GDM1 (cell line): Measurements from ENCODE around the gene ABCA4.
"Not testable (repeated sequence)": the region's sequence is repeated elsewhere in the genome, so short reads cannot be mapped to it uniquely, and the experiment has no call there.

ENCODE experiments used
- DNase-seq: peaks from one replicate; lab custom pipeline; 2025; lab: John Stamatoyannopoulos, UW

Gene ABCA4

GRCh38 chr1:94004924-94005323, 116.0 kb downstream of the ABCA4 start:
- DNase-seq: no peak

DNA sequence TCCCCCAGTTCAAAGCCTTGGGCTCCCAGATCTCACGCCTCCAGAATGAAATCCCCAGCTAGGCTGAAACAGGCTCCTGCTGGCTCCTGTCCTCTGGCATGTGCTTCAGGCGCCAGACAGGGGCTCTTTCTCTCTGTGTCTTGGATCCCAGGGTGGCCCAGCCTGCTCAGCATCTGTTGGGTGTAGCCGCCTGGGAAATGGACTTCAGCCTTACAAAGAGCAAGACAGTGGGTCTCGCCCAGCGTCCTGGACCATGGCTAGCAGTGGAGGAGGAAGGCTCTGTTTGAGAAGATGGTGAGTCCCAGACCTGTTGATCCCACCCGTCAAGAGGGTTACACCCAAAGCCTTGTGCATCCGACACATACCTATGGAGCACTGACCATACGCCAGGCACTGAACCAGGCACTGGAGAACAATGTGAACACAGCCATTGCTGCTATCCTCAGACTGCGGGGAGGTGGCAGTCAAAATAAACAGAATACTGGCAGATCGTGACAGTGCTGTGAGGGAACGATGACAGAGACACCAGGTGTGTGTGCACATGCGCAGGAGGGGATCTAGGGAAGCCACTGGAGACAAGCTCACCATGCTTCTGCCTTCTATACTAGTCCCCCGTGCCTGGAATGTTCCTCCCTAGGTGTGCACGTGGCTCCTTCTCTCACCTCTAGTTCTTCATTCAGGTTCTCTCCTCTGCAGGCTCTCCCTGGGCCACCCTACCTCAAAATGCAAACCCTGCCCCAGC, 118.7 kb downstream of the ABCA4 start:
- no peak for DNase-seq

DNA sequence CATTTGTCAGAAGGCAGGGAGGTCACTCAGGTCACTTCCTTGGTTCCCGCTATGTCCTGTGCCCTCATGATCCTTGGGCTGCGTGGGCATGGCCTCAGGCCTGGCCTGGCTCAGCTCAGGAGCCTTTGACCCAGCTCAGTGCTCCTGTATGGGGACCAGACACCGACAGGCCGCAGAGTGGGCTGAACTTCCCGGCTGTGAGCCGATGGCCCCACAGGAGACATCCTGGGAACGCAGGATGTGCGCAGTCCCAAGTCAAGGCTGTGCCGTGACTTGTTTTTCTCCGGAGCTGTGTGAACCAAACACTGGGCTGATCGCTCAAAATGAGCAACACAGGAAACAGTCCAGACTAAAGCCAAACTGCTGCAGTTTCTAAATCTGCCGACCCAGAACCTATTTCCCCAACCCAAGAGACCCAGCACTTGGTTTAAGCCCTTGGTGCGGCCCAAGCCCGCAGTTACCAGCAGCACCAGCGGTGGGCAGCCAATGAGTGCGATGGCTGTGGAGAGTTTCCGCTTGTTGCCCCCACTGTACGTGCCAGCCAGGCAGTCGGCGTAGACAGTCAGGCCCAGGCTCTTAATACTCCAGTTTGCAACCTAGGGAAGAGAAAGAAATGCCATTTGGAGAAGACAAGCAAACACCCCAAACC, 119.4 kb downstream of the ABCA4 start:
- no peak for DNase-seq

DNA sequence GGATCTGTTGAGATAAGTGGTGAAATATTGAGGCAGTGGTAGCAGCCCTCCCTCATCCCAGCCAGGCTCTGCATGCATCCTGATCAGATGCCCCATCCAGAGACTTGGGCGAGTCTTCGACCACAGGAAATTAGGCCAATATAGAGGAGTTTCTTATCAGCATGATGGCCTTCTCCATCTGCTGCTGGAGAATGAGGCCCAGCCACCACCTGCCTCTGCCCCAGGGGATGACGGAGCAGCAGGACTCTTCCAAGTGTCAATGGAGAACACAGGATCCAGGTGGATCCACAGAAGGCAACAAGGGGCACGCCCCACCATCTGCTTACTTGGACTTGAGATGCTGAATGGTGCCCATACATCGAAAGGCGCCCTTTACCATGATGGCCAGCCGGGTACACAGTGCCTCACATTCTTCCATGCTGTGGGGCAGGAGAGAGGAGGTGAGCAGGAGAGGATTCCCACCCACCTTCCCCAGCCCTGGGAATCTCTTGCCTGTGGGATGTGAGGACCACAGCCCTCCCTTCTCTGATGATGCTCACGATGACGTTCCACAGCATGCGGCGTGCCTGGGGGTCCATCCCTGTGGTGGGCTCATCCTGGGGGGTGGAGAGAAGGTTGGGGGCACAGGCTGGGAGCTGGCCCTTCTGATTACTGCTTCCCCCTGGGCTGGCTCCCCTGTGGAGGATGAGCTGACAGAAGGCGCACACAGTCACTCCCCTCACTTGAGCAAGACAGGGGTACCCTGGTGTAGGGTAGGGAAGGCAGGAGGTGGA, 120.3 kb downstream of the ABCA4 start:
- DNase-seq: no peak

GRCh38 chr1:93999840-94000415, 121.0 kb downstream of the ABCA4 start:
- no peak for DNase-seq

- DNase-seq: not testable (repeated sequence)
Observed at GRCh38 chr1:93998532-93998931, 122.4 kb downstream of the ABCA4 start.

GRCh38 chr1:93997756-93998155, 123.2 kb downstream of the ABCA4 start:
- DNase-seq: no peak

- DNase-seq: no peak
Observed at GRCh38 chr1:93995837-93996536, 125.0 kb downstream of the ABCA4 start.

DNA sequence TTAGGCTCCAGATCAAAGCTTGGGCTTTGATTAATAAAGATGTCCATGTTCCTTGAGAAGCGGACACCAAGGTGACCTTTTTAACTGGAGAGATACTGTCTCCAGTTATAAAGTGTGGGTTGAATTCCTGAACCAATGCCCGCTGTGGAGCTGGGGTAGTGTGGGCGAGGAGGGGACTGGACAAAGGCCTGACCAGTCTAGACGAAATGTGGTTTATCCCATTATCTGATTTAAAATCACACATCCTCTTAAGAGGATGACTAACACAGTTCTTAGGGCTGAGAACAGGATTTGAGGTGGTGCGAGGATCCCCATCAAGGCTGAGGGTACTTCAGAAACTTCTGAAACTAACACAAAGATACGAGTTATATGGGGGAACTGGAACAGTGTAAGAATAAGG, 127.2 kb downstream of the ABCA4 start:
- no peak for DNase-seq

DNA sequence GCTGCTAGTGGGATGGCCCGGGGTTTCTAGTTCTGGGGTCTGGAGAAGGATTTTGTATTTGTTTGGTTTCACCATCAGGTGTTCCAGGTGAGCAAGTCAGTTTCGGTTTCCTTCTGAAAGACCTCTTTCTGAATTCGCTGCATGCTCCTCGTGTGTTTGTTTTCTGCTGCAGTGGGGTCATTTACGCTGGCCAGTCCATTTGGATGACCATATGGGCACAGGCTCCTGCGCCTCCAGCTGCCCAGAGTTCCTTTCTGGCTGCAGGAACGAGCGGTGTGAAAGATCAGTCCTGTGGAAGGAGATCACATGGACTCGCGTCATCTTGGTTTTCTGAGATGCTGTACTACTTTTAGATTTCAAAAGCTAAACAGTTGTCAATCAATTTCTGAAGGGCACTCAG, 128.0 kb downstream of the ABCA4 start:
- no peak for DNase-seq

- no peak for DNase-seq
Observed at GRCh38 chr1:93992190-93992589, 128.8 kb downstream of the ABCA4 start.

GRCh38 chr1:93991271-93991670, 129.7 kb downstream of the ABCA4 start:
- DNase-seq: no peak

- DNase-seq: not testable (repeated sequence)
Observed at GRCh38 chr1:93990477-93990876, 130.5 kb downstream of the ABCA4 start.

GRCh38 chr1:93990010-93990409, 130.9 kb downstream of the ABCA4 start:
- no peak for DNase-seq

DNA sequence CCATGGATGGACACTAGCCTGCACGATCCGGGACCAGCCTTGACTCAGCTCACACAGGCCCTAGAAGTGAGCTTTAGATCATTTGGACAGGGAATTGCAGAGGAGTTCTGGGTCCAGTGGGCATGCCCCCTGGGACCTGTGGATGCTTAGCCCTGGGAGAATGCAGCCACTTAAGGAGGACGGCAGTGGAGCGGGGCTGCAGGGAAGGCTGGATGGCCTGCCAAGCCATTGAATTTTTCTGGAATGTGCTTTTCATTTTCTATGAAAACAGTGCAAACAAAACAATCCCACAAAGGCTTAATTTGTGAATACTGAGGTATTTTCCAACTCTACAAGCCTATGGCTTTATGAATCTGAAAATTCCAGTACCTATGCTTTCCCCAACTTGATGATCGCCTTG, 131.3 kb downstream of the ABCA4 start:
- no peak for DNase-seq

- DNase-seq: no peak
Observed at GRCh38 chr1:93988634-93989350, 132.2 kb downstream of the ABCA4 start.

GRCh38 chr1:93981274-93981667, 139.7 kb downstream of the ABCA4 start:
- no peak for DNase-seq

DNA sequence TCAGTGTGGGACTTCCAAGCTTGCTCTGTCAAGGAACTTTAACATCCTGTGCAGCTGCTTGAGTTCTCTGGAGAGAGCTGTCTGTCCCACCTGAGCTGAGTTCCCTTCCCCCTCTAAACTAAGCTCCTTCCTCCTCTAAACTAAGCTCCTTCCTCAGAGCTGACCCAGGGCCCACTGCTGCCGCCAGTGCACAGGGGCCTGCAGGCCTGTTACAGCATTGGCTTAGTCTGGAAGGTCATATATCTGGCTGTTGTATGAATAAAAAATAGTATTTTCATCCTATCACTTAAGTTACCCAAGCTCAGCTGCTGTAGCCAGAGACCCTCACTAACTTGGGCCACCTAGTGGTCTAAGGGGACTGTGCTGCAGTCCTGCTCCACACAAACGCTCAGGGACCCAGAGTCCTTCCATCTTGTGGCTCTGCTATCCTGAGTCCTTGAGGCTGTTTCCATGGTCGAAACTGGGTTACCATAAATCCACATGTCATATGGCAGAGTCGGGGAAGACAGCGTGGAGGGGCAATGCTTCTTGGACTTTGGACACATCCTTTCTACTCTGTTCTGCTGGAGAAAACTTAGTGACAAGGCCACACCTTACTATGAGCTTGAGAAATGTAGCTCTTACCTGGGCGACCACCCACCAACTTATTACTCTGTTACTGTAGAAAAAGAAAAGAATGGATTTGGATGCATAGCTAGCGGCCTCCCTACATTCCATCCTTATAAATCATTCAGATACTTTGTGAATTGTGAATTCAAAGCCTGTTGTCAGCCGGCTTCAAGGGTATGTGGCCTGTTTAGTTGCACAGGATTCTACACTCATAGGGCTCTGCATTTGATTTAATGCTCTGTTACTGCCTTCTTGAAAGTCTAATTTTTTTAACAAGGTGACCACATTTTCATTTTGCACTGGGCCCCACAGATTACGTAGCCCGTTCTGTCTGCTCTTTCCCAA, 140.4 kb downstream of the ABCA4 start:
- DNase-seq: no peak

DNA sequence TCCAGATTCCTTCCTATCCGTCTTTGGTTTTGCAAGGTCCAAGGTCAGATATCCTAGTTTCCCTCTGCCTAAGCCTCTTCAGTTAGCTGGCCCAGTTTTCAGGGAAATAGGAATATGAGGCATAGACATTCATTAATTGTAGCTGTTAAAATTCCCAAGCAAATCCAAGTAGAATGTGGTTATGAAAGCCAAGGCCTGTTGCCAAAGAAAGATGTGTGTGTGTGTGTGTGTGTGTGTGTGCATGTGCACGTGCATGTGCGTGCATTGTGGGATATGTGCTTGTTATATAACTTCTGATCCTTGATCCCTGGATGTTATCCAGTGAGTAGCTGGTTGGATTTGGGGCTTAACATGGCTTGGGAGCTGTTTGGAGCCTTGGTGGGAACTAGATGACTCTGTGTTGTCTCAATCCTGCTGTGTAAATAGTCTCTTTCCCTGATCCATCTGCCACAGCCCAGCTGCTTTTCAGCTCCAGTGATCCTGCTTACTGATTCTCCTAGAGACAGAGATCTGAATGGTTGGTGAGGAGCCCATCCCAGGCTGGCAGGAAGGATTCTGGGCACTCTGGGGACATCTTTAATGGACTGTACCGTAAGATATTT, 141.1 kb downstream of the ABCA4 start:
- DNase-seq: no peak
